Measurements from ENCODE around the gene TRIM25.

DNA sequence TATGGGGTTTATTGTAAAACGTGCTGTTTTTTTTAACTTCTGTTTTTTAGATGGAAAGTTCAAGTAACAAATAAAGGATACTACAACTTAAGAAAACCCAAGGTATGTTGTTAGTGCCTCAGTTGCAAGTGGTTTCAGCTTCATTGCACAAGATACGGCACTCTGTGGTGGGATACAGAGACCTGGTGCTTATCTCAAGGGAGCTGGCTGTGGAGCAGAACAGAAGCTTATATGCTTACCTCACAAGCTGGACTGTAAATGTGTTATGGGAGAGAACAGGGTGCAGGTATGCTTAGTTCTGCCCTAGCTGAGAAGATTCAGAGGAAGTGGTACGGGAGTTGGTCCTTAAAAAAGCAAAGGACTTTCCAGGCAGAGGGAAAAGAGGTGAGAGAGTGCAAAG lies 64.7 kb downstream of the TRIM25 start:
- TF ChIP-seq CTCF (IDR thresholded peaks at IDR 0.05) (no peak), POLR2A (IDR thresholded peaks at IDR 0.05) (no peak)

All from ovary (tissue), 3 donors.